HFF-Myc (cell line): ENCODE results near the gene AS3MT.
A peak's percentile ranks its signal among the peaks of the same experiment; 100 is the strongest.
"Not testable (repeated sequence)": the region's sequence is repeated elsewhere in the genome, so short reads cannot be mapped to it uniquely, and the experiment has no call there.

Experiments
- DNase-seq: peaks from one replicate; pipeline ENCODE4 v3.0.0-alpha.2; 2011; ENCODE audit warnings: low read depth; ENCODE audit errors: extremely low read depth
- H3K4me3 ChIP-seq: replicated peaks from 2 replicates; pipeline ENCODE4 v1.5.1; 2011; ENCODE audit warnings: low read depth, mild to moderate bottlenecking, control low read depth, low read length
- CTCF ChIP-seq: IDR thresholded peaks from 2 replicates; pipeline ENCODE4 v1.5.1; 2012; ENCODE audit warnings: mild to moderate bottlenecking, low read depth, low read length, control low read depth; ENCODE audit errors: missing control alignments

Gene AS3MT

GRCh38 chr10:102845352-102845902 is 23.8 kb upstream of the AS3MT start:
- H3K4me3 ChIP-seq, result no peak overlapping the region
- no peak for DNase-seq
- no peak for TF ChIP-seq CTCF

- no peak for DNase-seq
- no peak overlapping the region for H3K4me3 ChIP-seq
- no peak for TF ChIP-seq CTCF
Measured at GRCh38 chr10:102850025-102850518, 19.2 kb upstream of the AS3MT start.

- not testable (repeated sequence) for DNase-seq, H3K4me3 ChIP-seq
Measured at GRCh38 chr10:102853237-102853636, 16.0 kb upstream of the AS3MT start.

GRCh38 chr10:102855731-102856436 is 13.4 kb upstream of the AS3MT start:
- peak; percentile 92 for DNase-seq
- H3K4me3 ChIP-seq, result not testable (repeated sequence)

- DNase-seq, result no peak
- no peak for TF ChIP-seq CTCF
Measured at GRCh38 chr10:102856758-102857424, 12.4 kb upstream of the AS3MT start.

GRCh38 chr10:102859911-102860310 is 9.4 kb upstream of the AS3MT start:
- TF ChIP-seq CTCF, result no peak
- no peak for DNase-seq
- H3K4me3 ChIP-seq, result no peak overlapping the region

More at GRCh38 chr10:102856758-102857424, 12.4 kb upstream of the AS3MT start:
- no peak overlapping the region for H3K4me3 ChIP-seq

GRCh38 chr10:102863660-102864059 is 5.6 kb upstream of the AS3MT start:
- no peak for TF ChIP-seq CTCF
- no peak for DNase-seq
- no peak overlapping the region for H3K4me3 ChIP-seq

GRCh38 chr10:102865620-102866019 is 3.6 kb upstream of the AS3MT start:
- no peak for DNase-seq
- no peak for TF ChIP-seq CTCF
- H3K4me3 ChIP-seq, result no peak overlapping the region
